NCI-H748 (cell line): ENCODE data around the gene KRT24.
A peak's percentile ranks its signal among the peaks of the same experiment; 100 is the strongest.

Experiments used
- DNase-seq: peaks from one replicate; lab custom pipeline; 2025; ENCODE audit not compliant: unreplicated experiment; lab: John Stamatoyannopoulos, UW

The KRT24 gene

DNA sequence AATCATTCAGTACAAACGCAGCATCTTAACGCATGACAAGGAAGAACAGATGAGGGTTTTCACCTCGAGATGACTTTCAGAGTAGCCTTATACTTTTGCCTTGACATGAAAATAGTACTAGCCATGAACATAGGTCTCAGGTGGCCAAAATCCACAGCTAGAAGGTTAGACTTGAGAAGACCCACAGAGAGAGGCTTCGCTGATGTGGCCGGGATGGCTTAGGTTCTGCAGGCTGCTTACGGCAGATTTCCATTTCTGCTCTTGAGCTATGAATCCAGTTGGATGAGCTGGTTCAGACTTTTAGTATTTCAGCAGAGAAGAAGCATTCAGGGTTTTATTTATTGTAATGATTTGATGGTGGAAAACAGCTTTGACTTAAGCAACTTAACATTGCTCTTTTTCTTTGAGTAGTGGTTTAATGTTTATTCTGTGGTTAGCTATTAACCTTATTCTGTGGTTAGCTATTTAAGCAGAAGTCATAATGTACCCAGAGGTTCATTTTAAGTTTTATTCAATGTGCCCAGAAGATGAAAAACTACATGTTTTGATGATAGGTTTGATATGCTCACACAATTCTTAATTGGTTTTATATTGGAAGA lies 7.6 kb downstream of the KRT24 start:
- no peak for DNase-seq

DNA sequence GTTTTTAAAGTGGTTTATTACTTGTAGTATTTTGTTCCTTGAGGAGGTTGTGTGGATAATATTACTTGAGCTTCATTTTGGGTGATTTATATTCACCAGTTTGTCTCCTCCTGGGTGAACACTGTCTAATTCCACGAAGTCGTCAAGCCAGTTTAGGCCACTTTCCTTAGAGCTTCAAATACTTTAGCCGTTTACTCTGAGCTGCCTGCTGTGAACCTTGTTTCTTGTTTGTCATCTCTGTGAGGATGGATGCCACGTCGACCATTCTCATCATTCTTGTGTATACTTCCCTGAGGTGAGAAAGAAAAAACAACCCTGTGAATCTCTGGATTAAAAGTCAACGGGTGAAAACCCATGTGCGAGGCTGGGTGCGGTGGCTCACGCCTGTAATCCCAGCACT lies 9.0 kb downstream of the KRT24 start:
- no peak for DNase-seq

DNA sequence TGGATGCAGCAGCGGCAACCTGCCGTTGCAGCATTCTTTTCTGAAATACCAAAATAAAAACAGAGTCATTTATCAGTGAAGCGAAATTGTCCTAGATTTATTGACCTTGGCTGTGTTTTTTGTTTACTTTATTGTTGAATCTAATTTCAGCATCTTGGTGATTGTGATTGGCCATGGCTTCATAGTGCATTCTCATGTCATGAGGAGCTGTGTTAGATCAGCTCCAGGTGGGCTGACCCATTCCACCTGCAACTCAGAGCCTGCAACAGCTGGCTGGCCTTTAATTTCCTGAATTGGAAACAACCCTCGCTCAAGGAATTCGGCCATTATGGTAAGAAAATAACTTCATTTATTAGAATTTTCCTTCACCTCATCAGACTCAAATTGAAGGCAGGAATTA lies 16.4 kb downstream of the KRT24 start:
- no peak for DNase-seq

DNA sequence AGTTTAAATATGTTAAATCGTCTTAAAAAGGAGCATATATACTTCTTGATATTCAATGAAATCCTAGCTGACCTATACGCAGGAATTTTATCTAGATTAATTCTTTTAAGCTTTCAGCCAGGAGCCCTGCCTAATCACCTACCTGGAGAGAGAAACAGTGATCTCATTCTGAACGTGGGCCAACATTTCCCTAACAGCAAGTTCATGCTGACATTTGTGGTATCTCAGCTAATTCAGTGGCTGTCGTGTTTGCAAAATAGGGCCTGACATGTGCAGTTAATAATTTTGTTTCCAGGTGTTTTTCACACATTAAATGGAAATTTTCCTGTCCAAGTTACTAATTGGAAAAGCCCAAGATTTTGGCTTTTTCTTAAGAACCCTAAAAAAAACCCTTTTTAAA lies 17.4 kb downstream of the KRT24 start:
- DNase-seq: no peak

DNA sequence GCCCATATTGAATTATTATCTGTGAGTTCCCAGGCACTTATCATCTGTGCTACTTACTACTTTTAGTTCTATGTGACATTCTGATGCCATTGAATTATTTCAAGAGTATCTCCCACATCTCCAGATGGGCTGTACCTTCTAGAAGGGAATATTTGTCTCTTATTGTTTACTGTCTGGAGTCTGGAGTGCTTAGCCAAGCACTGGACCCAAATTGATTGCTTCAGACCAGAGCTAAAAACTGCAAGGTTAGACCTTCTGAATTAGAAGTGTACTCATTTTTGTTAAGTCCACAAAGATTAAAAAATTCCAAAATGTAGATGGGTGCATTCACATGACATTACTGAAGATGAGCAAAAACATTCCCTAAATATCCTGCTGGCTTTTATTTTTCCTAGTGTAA lies 22.6 kb downstream of the KRT24 start:
- DNase-seq: no peak

DNA sequence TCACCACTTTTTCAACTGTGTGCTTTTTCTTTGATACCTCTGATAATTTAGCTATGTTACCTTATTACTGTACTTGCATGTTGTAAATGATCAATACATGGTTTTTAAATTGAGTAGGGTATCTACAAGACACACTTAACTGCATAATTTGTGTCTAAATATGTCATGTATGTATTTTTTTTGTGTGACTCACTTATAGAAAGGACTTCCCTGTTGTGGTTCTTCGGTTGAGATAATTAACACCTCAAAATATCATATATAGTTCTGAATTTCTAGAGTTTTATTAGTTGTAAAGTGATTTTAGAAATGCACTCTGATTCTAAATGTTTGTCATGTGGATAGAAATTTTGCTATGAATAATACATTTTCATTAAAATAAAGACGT lies 24.0 kb downstream of the KRT24 start:
- no peak for DNase-seq

DNA sequence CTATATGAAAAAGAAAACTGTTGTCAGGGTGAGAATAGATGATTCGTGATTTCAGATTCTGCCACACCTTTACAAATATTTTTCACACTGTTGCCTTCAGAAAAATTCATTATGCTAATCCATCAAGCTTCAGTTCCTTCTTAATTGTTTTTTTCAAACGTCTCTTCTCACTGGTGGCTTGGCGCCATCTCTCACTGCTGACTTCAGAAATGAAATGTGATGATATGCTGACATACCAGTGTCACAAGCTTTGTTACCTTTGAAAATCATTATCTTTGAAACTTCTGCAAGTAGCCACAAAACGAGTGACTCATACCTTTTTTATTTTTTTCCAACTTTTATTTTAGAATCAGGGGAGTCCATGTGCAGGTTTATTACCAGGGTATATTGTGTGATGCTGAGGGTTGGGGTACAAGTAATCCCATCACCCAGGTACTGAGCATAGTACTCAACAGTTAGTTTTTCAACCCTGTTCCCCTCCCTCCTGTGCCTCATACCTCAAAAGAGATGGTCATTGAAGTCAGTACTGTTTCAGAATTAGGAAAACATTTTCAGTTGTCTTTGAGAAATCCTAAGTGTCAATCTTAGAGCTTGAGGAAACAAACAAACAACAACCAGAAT lies 24.5 kb downstream of the KRT24 start:
- no peak for DNase-seq

DNA sequence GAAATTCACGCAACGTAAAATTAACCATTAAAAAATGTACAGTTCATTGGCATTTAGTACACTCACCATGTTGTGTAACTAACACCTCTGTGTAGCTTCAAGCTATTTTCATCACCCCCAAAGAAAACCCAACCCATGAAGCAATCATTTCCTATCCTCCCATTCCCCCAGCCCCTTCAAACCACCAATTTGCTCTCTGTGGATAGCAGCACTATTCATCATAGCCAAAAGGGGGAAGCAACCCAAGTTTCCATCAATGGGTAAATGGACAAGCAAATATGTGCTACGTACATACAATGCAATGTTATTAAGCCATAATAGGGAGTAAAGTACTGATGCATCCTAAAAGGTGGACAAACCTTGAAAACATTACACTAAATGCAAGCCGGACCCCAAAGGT lies 27.6 kb downstream of the KRT24 start:
- DNase-seq: no peak

DNA sequence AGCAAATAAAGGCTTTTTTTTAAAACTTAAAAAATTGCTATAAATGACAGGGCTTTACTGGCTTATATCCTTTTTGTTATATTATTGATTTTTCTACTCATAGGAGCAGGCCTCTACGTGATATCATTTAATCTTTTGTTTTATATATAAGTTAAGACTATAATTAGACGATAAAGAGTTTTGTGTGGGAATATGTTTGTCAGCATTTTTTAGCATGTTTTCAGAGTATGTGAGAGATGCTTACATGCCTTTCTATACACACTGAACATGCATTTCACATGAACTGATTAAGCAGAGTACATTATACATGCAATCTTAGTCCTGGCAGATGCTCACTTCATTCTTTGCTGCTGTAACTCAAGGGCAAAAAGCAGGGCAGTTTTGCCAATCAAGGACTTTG lies 30.9 kb downstream of the KRT24 start:
- DNase-seq: no peak

DNA sequence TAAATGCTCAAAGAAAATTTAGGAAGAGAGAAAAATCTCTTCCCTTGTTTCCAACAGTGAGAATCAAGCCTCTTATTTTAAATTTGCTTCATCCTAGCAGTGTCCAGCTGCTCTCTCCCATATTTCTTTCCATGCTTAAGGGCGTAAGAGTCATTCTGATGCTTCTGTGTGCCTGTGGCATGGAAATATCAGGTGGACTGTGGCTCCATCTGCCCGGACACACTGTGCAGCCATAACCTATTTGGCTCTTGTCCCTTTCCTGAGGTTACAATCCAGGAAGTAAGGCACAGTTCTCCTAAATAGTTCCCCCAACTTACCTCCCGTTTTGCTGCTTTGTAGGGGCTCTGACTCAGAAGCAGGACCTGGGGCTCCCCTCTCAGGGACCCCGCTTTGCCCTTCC lies 32.3 kb downstream of the KRT24 start:
- no peak for DNase-seq

DNA sequence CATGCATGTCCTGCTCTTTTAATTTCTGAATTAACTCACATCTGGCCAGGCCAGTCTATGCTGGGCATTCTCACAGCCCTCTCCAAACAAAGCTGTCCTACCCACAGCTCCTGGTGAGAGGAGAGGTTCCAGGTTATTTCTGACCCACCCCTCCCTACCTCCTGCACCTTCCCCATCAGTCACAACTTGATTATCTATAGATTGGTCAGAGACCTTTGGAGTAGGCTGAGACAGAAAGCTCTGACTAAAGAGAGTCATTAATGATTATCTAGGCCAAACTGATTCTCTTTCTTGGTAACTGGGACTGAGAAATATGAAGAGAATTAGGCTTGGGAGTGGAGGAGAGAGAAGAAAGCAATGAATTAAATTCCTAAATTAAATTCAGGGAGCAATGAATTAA lies 37.2 kb downstream of the KRT24 start:
- DNase-seq: no peak

DNA sequence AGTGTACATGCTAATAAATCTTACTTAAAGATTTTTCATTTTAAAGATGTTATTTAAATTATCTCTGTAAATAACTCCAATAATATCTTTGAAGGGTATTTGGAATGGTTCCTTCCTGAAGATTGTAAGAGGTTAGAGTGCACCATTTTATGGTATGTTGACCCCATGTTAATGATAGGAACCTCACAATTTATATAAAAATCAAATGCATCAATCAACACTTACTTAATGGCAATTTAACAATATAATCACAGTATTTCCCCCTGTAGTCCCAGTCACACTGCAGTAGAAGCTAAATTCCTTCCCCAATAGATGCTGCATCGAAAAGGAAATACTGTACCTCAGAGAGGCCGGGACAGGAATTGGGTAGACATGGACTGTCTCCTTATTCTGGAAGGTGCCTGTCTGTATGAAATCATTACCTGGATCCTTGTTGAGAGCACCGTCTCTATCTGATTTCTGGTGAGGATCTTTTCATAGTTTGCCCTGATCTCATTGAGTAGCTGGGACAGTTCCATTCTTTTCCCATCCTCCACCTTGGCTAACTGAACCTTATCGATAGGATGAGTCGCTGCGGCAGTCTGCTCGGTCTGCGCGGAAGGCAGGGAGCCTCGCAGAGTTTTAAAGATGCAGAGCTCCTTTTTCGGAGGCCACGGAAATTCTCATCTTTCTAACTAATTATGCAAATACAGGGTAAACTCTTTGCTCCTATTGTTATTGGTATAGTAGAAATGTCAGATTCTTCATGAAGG lies 38.8 kb downstream of the KRT24 start, which contains the start of gene KRT222:
Gene KRT222 (minus strand): TSS at position 596 of the 752 bp plus-strand sequence. CDS start 78 bp downstream, at position 518.
- peak; percentile 7 for DNase-seq

DNA sequence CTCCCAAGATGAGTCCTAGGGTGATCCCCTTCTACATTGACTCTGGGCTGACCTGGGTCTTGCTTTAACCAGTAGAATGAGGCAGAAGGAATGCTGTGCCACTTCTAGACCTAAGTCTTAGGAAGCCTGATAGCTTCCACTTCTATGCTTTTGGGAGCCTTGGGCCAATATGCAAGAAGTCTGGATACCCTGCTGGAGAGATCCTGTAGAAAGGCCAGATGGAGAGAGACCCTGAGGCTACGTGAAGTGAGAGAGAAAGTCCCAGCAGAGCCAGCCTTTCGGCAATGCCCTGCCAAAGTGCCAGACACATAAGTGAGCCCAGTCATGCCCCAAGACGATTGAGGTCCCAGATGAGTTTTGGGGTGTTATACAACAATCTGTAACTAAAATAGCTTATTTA lies 40.3 kb downstream of the KRT24 start:
- no peak for DNase-seq

DNA sequence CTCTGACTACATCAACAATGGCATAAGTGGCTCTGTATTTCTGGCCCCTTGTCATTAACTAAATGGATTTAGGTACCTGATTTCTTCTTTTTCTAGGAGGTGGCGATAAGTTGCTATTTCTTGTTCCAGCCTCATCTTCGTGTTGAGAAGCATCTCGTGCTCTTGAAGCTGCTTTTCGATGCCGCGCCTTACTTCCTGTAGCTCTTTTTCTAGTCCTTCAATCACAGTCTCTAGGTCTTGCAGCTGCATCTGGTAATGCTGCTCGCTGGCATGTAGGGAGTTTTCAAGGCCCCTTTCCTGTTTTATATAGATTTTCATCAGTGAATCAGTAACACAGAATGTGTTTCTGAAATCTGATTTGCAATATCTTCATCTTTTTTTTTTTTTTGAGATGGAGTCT lies 43.6 kb downstream of the KRT24 start:
- no peak for DNase-seq

DNA sequence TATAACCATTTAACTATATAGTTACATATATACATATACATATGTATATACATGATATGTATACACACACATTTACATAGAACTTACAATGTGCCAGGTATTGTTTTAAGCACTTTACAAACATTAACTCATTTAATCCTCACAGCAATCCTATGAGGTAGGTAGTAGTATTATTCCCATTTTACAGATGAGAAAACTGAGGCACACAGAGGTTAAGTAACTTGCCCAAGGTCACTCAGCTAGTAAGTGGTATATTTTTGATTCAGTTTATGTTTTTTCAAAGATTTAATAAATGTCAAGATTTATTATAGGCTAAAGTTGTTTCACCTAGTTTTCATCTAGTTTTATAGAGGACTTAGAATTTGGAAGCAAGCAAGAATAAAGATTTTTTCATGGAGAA lies 45.2 kb downstream of the KRT24 start:
- no peak for DNase-seq

DNA sequence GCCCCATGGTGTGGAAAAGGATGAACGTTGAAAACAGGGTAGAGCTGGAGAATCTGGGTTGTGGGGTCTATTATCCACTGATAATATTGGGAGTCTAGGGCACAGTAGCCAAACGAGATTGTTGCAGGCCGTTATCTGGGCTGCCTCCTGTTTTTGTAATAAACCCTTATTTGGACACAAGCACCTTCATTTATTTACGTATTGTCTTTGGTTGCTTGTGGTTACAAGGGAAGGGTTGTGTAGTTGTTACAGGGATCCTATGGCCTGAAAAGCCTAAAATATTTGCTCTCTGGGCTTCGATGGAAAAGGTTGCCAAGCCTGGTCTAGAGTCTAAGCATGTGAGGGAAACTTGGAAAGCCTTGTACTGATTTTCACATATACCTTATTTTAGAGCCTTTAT lies 51.6 kb downstream of the KRT24 start:
- DNase-seq: no peak

DNA sequence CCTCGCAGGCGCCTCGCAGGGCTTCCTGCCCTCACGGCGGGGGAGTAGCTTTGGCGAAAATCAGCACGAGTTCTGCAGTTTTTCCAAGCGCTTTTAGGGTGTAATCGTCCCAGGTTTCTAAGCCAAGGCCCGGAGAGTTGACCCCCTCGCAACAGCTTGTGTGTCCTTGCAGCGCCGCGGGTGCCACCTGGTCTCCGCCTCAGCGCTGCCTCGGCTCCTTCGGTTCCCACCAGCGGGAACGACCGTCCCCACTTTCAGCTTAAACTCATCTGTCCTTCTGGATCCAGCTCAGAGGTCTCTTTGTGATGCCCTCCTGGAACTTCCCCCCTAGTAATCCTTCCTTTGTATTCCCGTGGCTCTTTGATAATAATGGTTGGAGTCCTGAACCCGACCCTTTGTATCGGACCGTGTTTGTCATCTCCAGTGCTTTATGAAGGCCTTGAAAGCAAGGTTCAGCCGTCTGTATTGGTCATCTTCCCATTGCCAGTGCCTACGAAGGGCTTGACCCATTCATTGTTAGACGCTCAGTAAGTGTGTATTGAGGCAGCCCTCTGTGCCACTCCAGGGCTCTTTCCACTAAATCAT lies 55.1 kb downstream of the KRT24 start:
- peak; percentile 72 for DNase-seq
